ENCODE results near the gene PIGK.

DNA sequence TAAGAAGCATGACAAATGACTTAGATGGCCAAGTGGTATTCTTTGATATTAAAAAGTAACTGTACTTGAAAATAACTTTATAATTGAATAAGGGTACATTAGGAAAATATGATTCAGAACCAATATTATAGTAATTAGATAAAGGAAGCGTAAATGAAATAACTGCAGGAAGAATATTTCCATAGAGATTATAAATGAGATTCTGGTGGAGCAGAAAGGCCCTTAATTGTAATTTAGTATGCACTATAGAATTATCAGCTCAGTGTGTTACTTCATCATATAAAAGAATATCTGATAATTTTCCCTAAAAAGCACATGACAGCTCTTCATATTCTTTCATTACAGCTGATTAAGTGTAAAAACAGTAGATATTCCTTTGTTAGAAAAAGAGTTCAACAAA is 171.7 kb downstream of the PIGK start:
- TF ChIP-seq, protein P1, sequence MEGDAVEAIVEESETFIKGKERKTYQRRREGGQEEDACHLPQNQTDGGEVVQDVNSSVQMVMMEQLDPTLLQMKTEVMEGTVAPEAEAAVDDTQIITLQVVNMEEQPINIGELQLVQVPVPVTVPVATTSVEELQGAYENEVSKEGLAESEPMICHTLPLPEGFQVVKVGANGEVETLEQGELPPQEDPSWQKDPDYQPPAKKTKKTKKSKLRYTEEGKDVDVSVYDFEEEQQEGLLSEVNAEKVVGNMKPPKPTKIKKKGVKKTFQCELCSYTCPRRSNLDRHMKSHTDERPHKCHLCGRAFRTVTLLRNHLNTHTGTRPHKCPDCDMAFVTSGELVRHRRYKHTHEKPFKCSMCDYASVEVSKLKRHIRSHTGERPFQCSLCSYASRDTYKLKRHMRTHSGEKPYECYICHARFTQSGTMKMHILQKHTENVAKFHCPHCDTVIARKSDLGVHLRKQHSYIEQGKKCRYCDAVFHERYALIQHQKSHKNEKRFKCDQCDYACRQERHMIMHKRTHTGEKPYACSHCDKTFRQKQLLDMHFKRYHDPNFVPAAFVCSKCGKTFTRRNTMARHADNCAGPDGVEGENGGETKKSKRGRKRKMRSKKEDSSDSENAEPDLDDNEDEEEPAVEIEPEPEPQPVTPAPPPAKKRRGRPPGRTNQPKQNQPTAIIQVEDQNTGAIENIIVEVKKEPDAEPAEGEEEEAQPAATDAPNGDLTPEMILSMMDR (IDR thresholded peaks at IDR 0.05) = no peak
- TF ChIP-seq POLR2A (IDR thresholded peaks at IDR 0.05) = no peak
